A673 (cell line): ENCODE results near the gene TRRAP.

Experiments used
- CTCF ChIP-seq: fragments of 300-800, 200-600 bp; sonication (generic); conservative IDR thresholded peaks from 2 replicates; pipeline ENCODE4 v1.5.1; 2017; ENCODE audit warnings: low read depth, mild to moderate bottlenecking, antibody characterized with exemption, low read length, moderate library complexity, mixed read lengths
- EZH2 ChIP-seq: fragments of 200-600 bp; sonication (generic); IDR thresholded peaks from 2 replicates; pipeline ENCODE4 v1.6.1; 2017; ENCODE audit warnings: borderline replicate concordance, low read depth, mild to moderate bottlenecking, mixed read lengths, antibody characterized with exemption, low read length; ENCODE audit not compliant: poor library complexity, severe bottlenecking

GRCh38 chr7:98956937-98957336 is 78.6 kb downstream of the TRRAP start:
- TF ChIP-seq CTCF = no peak
- TF ChIP-seq EZH2 = no peak
